HS-27A (cell line): ENCODE data around the gene MTARC2.
"Not testable (repeated sequence)": the region's sequence is repeated elsewhere in the genome, so short reads cannot be mapped to it uniquely, and the experiment has no call there.

Source experiments
- DNase-seq: peaks from one replicate; pipeline ENCODE4 v3.0.0-alpha.2; 2012; ENCODE audit warnings: low read depth, missing footprints

MTARC2 gene

GRCh38 chr1:220732137-220732536, 16.0 kb upstream of the MTARC2 start:
- DNase-seq = no peak

GRCh38 chr1:220732621-220733020, 15.5 kb upstream of the MTARC2 start:
- no peak for DNase-seq

GRCh38 chr1:220733086-220733601, 15.0 kb upstream of the MTARC2 start:
- DNase-seq = peak; percentile 69

- peak; percentile 59 for DNase-seq
These were observed 13.4 kb upstream of the MTARC2 start for GRCh38 chr1:220734571-220735326.

GRCh38 chr1:220736283-220736682, 11.8 kb upstream of the MTARC2 start:
- not testable (repeated sequence) for DNase-seq

- DNase-seq = no peak
These were observed 6.8 kb upstream of the MTARC2 start for GRCh38 chr1:220741349-220741748.

GRCh38 chr1:220741825-220742224, 6.3 kb upstream of the MTARC2 start:
- DNase-seq = no peak

- DNase-seq = no peak
These were observed 5.6 kb upstream of the MTARC2 start for GRCh38 chr1:220742520-220742919.

- DNase-seq = no peak
These were observed 1.3 kb upstream of the MTARC2 start for GRCh38 chr1:220746851-220747250.

GRCh38 chr1:220747437-220748088, 559 bp upstream of the MTARC2 start:
- no peak for DNase-seq

- DNase-seq = no peak
These were observed 814 bp downstream of the MTARC2 start for GRCh38 chr1:220748936-220749335.

- no peak for DNase-seq
These were observed 2.0 kb downstream of the MTARC2 start for GRCh38 chr1:220750131-220750515.

- no peak for DNase-seq
These were observed 3.0 kb downstream of the MTARC2 start for GRCh38 chr1:220751111-220751510.

GRCh38 chr1:220754212-220754917, 6.2 kb downstream of the MTARC2 start:
- no peak for DNase-seq

GRCh38 chr1:220754918-220755295, 6.8 kb downstream of the MTARC2 start:
- no peak for DNase-seq

GRCh38 chr1:220755309-220755708, 7.2 kb downstream of the MTARC2 start:
- no peak for DNase-seq

- DNase-seq = no peak
These were observed 9.3 kb downstream of the MTARC2 start for GRCh38 chr1:220757441-220757840.

GRCh38 chr1:220759147-220759546, 11.0 kb downstream of the MTARC2 start:
- DNase-seq = no peak

- no peak for DNase-seq
These were observed 13.7 kb downstream of the MTARC2 start for GRCh38 chr1:220761688-220762427.

- DNase-seq = no peak
These were observed 16.6 kb downstream of the MTARC2 start for GRCh38 chr1:220764757-220765156.

- DNase-seq = no peak
These were observed 19.4 kb downstream of the MTARC2 start for GRCh38 chr1:220767312-220768125.
